Kidney epithelial cell (primary cell): ENCODE measurements around the gene ZNF335. TPM values are rescaled to one million over a fixed set of nuclear protein-coding genes. Genes with fewer than 3 reads are reported as not detected.

Experiments used
- DNase-seq: peaks from one replicate; pipeline ENCODE4 v3.0.0-alpha.2; 2010; ENCODE audit warnings: low read depth
- H3K27me3 ChIP-seq: 2 replicates; pipeline ENCODE4 v1.6.0; 2011; ENCODE audit warnings: low read length; ENCODE audit not compliant: control insufficient read depth, insufficient read depth
- H3K36me3 ChIP-seq: 2 replicates; pipeline ENCODE4 v1.5.1; 2011; ENCODE audit warnings: low read length; ENCODE audit not compliant: control insufficient read depth, insufficient read depth
- H3K4me3 ChIP-seq: 2 replicates; pipeline ENCODE4 v1.5.1; 2011; ENCODE audit warnings: low read depth, mild to moderate bottlenecking, control low read depth, low read length
- CTCF ChIP-seq: IDR thresholded peaks from 2 replicates; pipeline ENCODE4 v1.5.1; 2011; ENCODE audit warnings: mild to moderate bottlenecking, moderate library complexity, low read length, control low read depth, inconsistent platforms; ENCODE audit not compliant: insufficient read depth, poor library complexity, severe bottlenecking
- total RNA-seq: library from RNA; depleted of rRNA; stranded (reverse); fragments of >200 nt; gene quantifications from 2 replicates; pipeline ENCODE4 v1.2.3, GENCODE V29; 2015

The ZNF335 gene
- total RNA-seq, 1 donor from 2014 or later = 20.3 TPM

- Histone ChIP-seq H3K4me3 (no peak overlapping the region), H3K36me3 (no peaks in the 10 kb centered on the region), H3K27me3 (peaks cover 11% of the 10 kb centered on the region)
- TF ChIP-seq CTCF = no peak
- no peak for DNase-seq
Measured at GRCh38 chr20:46004889-46005473, 33.0 kb upstream of the ZNF335 start.

GRCh38 chr20:46004187-46004586 is 32.2 kb upstream of the ZNF335 start:
- no peak for DNase-seq
- TF ChIP-seq CTCF = no peak

GRCh38 chr20:46002008-46002407 is 30.0 kb upstream of the ZNF335 start:
- Histone ChIP-seq H3K4me3 (no peak overlapping the region), H3K36me3 (no peaks in the 10 kb centered on the region), H3K27me3 (peaks cover 2% of the 10 kb centered on the region)
- TF ChIP-seq CTCF = no peak
- no peak for DNase-seq

More at GRCh38 chr20:46004187-46004586, 32.2 kb upstream of the ZNF335 start:
- Histone ChIP-seq H3K4me3 (no peak overlapping the region), H3K36me3 (no peaks in the 10 kb centered on the region), H3K27me3 (peaks cover 7% of the 10 kb centered on the region)

- H3K36me3 ChIP-seq = no peaks in the 10 kb centered on the region
- peaks cover 5% of the 10 kb centered on the region for H3K27me3 ChIP-seq
- H3K4me3 ChIP-seq = no peak overlapping the region
- DNase-seq = no peak
- no peak for TF ChIP-seq CTCF
Measured at GRCh38 chr20:46001498-46001897, 29.5 kb upstream of the ZNF335 start.

- TF ChIP-seq CTCF = no peak
- no peak for DNase-seq
- Histone ChIP-seq H3K36me3 (no peaks in the 10 kb centered on the region), H3K4me3 (no peak overlapping the region), H3K27me3 (peaks cover 5% of the 10 kb centered on the region)
Measured at GRCh38 chr20:46000262-46000996, 28.4 kb upstream of the ZNF335 start.
